Neural progenitor cell (in vitro differentiated cells): ENCODE measurements around the gene HIVEP1. TPM values are rescaled to one million over a fixed set of nuclear protein-coding genes. Genes with fewer than 3 reads are reported as not detected.

Experiments used
- DNase-seq: peaks from one replicate; pipeline ENCODE4 v3.0.0-alpha.2; 2016; ENCODE audit warnings: low spot score
- H2AFZ ChIP-seq: fragments of 200-600 bp; sonication (generic); replicated peaks from 2 replicates; pipeline ENCODE4 v1.6.1; 2016; ENCODE audit warnings: antibody characterized with exemption
- H3F3A ChIP-seq: fragments of 200-600 bp; sonication (generic); 2 replicates; pipeline ENCODE4 v1.6.1; 2016; ENCODE audit warnings: antibody characterized with exemption, low read depth
- H3K27ac ChIP-seq: fragments of 200-600 bp; sonication (generic); 2 replicates; pipeline ENCODE4 v1.5.1; 2016; ENCODE audit warnings: mild to moderate bottlenecking
- H3K27me3 ChIP-seq: fragments of 200-600 bp; sonication (generic); 2 replicates; pipeline ENCODE4 v1.6.1; 2016; ENCODE audit warnings: mild to moderate bottlenecking, moderate library complexity
- H3K36me3 ChIP-seq: fragments of 200-600 bp; sonication (generic); 2 replicates; pipeline ENCODE4 v1.5.1; 2016
- H3K4me1 ChIP-seq: fragments of 200-600 bp; sonication (generic); 2 replicates; pipeline ENCODE4 v1.6.1; 2016; ENCODE audit warnings: mixed run types
- H3K4me2 ChIP-seq: fragments of 200-600 bp; sonication (generic); 2 replicates; pipeline ENCODE4 v1.6.1; 2016
- H3K4me3 ChIP-seq: fragments of 200-600 bp; sonication (generic); 2 replicates; pipeline ENCODE4 v1.5.1; 2016
- H3K79me2 ChIP-seq: fragments of 200-600 bp; sonication (generic); 2 replicates; pipeline ENCODE4 v1.6.1; 2016; ENCODE audit warnings: low read depth
- H3K9ac ChIP-seq: fragments of 200-600 bp; sonication (generic); 2 replicates; pipeline ENCODE4 v1.6.1; 2016
- H3K9me3 ChIP-seq: fragments of 200-600 bp; sonication (generic); 2 replicates; pipeline ENCODE4 v1.5.1; 2016; ENCODE audit warnings: low read depth
- H4K20me1 ChIP-seq: fragments of 200-600 bp; sonication (generic); 2 replicates; pipeline ENCODE4 v1.6.1; 2016; ENCODE audit warnings: low read depth
- H3K27ac Mint-ChIP-seq: 3 replicates; pipeline ENCODE4 v1.8.0; 2021; ENCODE audit warnings: mixed read lengths
- H3K27me3 Mint-ChIP-seq: 2 replicates; pipeline ENCODE4 v1.8.0; 2022; ENCODE audit warnings: low read depth, mild to moderate bottlenecking, inconsistent platforms, moderate library complexity, mixed read lengths; ENCODE audit not compliant: insufficient read depth
- H3K36me3 Mint-ChIP-seq: 3 replicates; pipeline ENCODE4 v1.8.0; 2021; ENCODE audit warnings: mixed read lengths
- H3K4me1 Mint-ChIP-seq: 3 replicates; pipeline ENCODE4 v1.8.0; 2021; ENCODE audit warnings: mixed read lengths
- H3K4me3 Mint-ChIP-seq: 3 replicates; pipeline ENCODE4 v1.8.0; 2021; ENCODE audit warnings: mild to moderate bottlenecking, moderate library complexity, mixed read lengths
- H3K9me3 Mint-ChIP-seq: 3 replicates; pipeline ENCODE4 v1.8.0; 2020; ENCODE audit warnings: mixed read lengths
- CTCF ChIP-seq: fragments of 200-600 bp; sonication (generic); IDR thresholded peaks from 2 replicates; pipeline ENCODE4 v1.5.1; 2017; ENCODE audit warnings: antibody characterized with exemption, mild to moderate bottlenecking
- EZH2 ChIP-seq: fragments of 200-600 bp; sonication (generic); IDR thresholded peaks from 2 replicates; pipeline ENCODE4 v1.6.1; 2017; ENCODE audit warnings: antibody characterized with exemption, mild to moderate bottlenecking, moderate library complexity
- EZH2phosphoT487 ChIP-seq: fragments of 200-600 bp; sonication (generic); IDR thresholded peaks from 2 replicates; pipeline ENCODE4 v1.6.1; 2017; ENCODE audit warnings: antibody characterized with exemption
- total RNA-seq: library from RNA; depleted of rRNA; stranded (reverse); fragments of >200 nt; gene quantifications from 2 replicates; pipeline ENCODE4 v1.2.3, GENCODE V29; 2015; ENCODE audit warnings: low replicate concordance

The HIVEP1 gene
- total RNA-seq, 1 donor from 2014 or later = 23.3 TPM

GRCh38 chr6:12163149-12163548 is 151.0 kb downstream of the HIVEP1 start:
- H4K20me1 ChIP-seq = no peaks in the 10 kb centered on the region
- TF ChIP-seq EZH2phosphoT487 = no peak
- TF ChIP-seq CTCF = no peak
- no peak for TF ChIP-seq EZH2

GRCh38 chr6:12163744-12164507 is 151.8 kb downstream of the HIVEP1 start:
- Histone ChIP-seq H2AFZ (no peak overlapping the region), H3K4me2 (no peak overlapping the region), H3K4me3 (no peak overlapping the region), H3K79me2 (no peaks in the 10 kb centered on the region), H3K27ac (no peak overlapping the region), H3K9ac (no peak overlapping the region), H4K20me1 (no peaks in the 10 kb centered on the region), H3K36me3 (peaks cover 7% of the 10 kb centered on the region), H3F3A (peaks cover 19% of the 10 kb centered on the region), H3K4me1 (no peaks in the 10 kb centered on the region), H3K27me3 (no peaks in the 10 kb centered on the region), H3K9me3 (no peaks in the 10 kb centered on the region)
- DNase-seq = no peak
- H3K27me3 Mint-ChIP-seq = peaks cover 2% of the 10 kb centered on the region
- no peaks in the 10 kb centered on the region for H3K9me3 Mint-ChIP-seq
- no peak overlapping the region for H3K4me3 Mint-ChIP-seq
- no peak overlapping the region for H3K27ac Mint-ChIP-seq
- no peak for TF ChIP-seq EZH2phosphoT487
- no peak for TF ChIP-seq EZH2
- TF ChIP-seq CTCF = no peak
- no peaks in the 10 kb centered on the region for H3K4me1 Mint-ChIP-seq
- peaks cover 36% of the 10 kb centered on the region for H3K36me3 Mint-ChIP-seq

More at GRCh38 chr6:12163149-12163548, 151.0 kb downstream of the HIVEP1 start:
- no peak overlapping the region for H2AFZ ChIP-seq
- no peak overlapping the region for H3K4me2 ChIP-seq
- Mint-ChIP-seq H3K4me3 (no peak overlapping the region), H3K36me3 (peaks cover 42% of the 10 kb centered on the region), H3K27me3 (peaks cover 6% of the 10 kb centered on the region), H3K4me1 (no peaks in the 10 kb centered on the region), H3K27ac (no peak overlapping the region), H3K9me3 (no peaks in the 10 kb centered on the region)
- H3K4me1 ChIP-seq = no peaks in the 10 kb centered on the region
- DNase-seq = no peak
- peaks cover 19% of the 10 kb centered on the region for H3F3A ChIP-seq
- no peaks in the 10 kb centered on the region for H3K27me3 ChIP-seq
- H3K9ac ChIP-seq = no peak overlapping the region
- H3K9me3 ChIP-seq = no peaks in the 10 kb centered on the region
- peaks cover 4% of the 10 kb centered on the region for H3K79me2 ChIP-seq
- no peak overlapping the region for H3K27ac ChIP-seq
- H3K4me3 ChIP-seq = no peak overlapping the region
- peaks cover 7% of the 10 kb centered on the region for H3K36me3 ChIP-seq

GRCh38 chr6:12164508-12164770 is 152.3 kb downstream of the HIVEP1 start:
- H3K4me1 Mint-ChIP-seq = no peaks in the 10 kb centered on the region

More at GRCh38 chr6:12164508-12164770, 152.3 kb downstream of the HIVEP1 start:
- Mint-ChIP-seq H3K4me3 (no peak overlapping the region), H3K27me3 (peaks cover 2% of the 10 kb centered on the region), H3K36me3 (peaks cover 33% of the 10 kb centered on the region), H3K9me3 (no peaks in the 10 kb centered on the region), H3K27ac (no peak overlapping the region)
- Histone ChIP-seq H3K27ac (no peak overlapping the region), H3F3A (peaks cover 19% of the 10 kb centered on the region), H3K79me2 (no peaks in the 10 kb centered on the region), H3K27me3 (no peaks in the 10 kb centered on the region), H3K4me2 (no peak overlapping the region), H2AFZ (no peak overlapping the region), H3K9ac (no peak overlapping the region), H3K4me1 (no peaks in the 10 kb centered on the region), H3K4me3 (no peak overlapping the region), H3K9me3 (no peaks in the 10 kb centered on the region), H3K36me3 (peaks cover 7% of the 10 kb centered on the region), H4K20me1 (no peaks in the 10 kb centered on the region)
- DNase-seq = no peak
- TF ChIP-seq CTCF (no peak), EZH2 (no peak), EZH2phosphoT487 (no peak)
